A549 (cell line): ENCODE data around the gene CHTF8. TPM values are rescaled to one million over a fixed set of nuclear protein-coding genes. Genes with fewer than 3 reads are reported as not detected.
A peak's percentile ranks its signal among the peaks of the same experiment; 100 is the strongest.

Experiments
- ATAC-seq, 2 experiments: fragments of 200-7000 bp in 1 of 2; fragments of >200 bp in 1 of 2; cut with Nextera tagmentation in 1 of 2; cut with Tn5 transposase in 1 of 2; 3 replicates each; pipeline versions ENCODE4 v1.8.0 to v1.9.1; 2018 to 2020; ENCODE audit warnings: mild to moderate bottlenecking in 1 of 2, moderate library complexity in 1 of 2
- CTCF ChIA-PET: fragments of 300-600 bp; sonication (Branson Sonifier 250); formaldehyde crosslinking; extraction: SDS; loops from one replicate; lab custom pipeline; 2021; ENCODE audit warnings: antibody characterized with exemption, inconsistent platforms; lab: Yijun Ruan, JAX
- POLR2A ChIA-PET: fragments of 350-600 bp; formaldehyde crosslinking; extraction: SDS; loops from one replicate; lab custom pipeline; 2021; ENCODE audit warnings: antibody characterized with exemption, inconsistent platforms; lab: Yijun Ruan, JAX
- DNase-seq, 2 experiments: peaks; one replicate each; pipeline versions ENCODE4 v3.0.0 to v3.0.0-alpha.2; 2011 to 2016; ENCODE audit warnings: low read depth in 1 of 2, low spot score in 1 of 2
- FAIRE-seq: peaks from 2 replicates; lab custom pipeline; 2011; peaks lifted over from hg19 to GRCh38; lab: Jason Lieb, UNC
- H3K27ac ChIP-seq, 2 experiments: fragments of >200 bp; sonication (Bioruptor Twin); formaldehyde crosslinking; 3 replicates each; pipeline ENCODE4 v1.5.1; 2016 to 2017
- H3K4me1 ChIP-seq: fragments of >200 bp; sonication (Bioruptor Twin); formaldehyde crosslinking; 3 replicates; pipeline ENCODE4 v1.6.1; 2016
- H3K4me2 ChIP-seq: fragments of >200 bp; sonication (Bioruptor Twin); formaldehyde crosslinking; 3 replicates; pipeline ENCODE4 v1.6.1; 2016
- H3K4me3 ChIP-seq: fragments of >200 bp; sonication (Bioruptor Twin); formaldehyde crosslinking; 3 replicates; pipeline ENCODE4 v1.5.1; 2016
- H3K9me3 ChIP-seq: fragments of >200 bp; sonication (Bioruptor Twin); formaldehyde crosslinking; 3 replicates; pipeline ENCODE4 v1.6.1; 2016
- BHLHE40 ChIP-seq: IDR thresholded peaks from 2 replicates; pipeline ENCODE4 v1.6.1; 2012; ENCODE audit warnings: low read depth, low read length, inconsistent platforms
- CBX8 ChIP-seq: fragments of 200-600 bp; sonication (generic); IDR thresholded peaks from 2 replicates; pipeline ENCODE4 v1.6.1; 2016
- CEBPB ChIP-seq, 2 experiments: fragments of >200 bp in 1 of 2; sonication (Bioruptor Twin) in 1 of 2; formaldehyde crosslinking in 1 of 2; IDR thresholded peaks; 2 replicates each; pipeline ENCODE4 v1.6.1; 2012 to 2016
- CHD4 ChIP-seq: fragments of 200-600 bp; sonication (generic); IDR thresholded peaks from 2 replicates; pipeline ENCODE4 v1.6.1; 2016; ENCODE audit warnings: antibody characterized with exemption, mild to moderate bottlenecking, borderline replicate concordance
- EHF ChIP-seq: fragments of 250-450 bp; sonication (Bioruptor Pico); IDR thresholded peaks from 2 replicates; pipeline ENCODE4 v1.5.0; 2020; ENCODE audit warnings: mild to moderate bottlenecking
- EHMT2 ChIP-seq: fragments of 200-600 bp; sonication (generic); IDR thresholded peaks from 2 replicates; pipeline ENCODE4 v1.6.1; 2016; ENCODE audit warnings: antibody characterized with exemption, low read depth, mild to moderate bottlenecking, moderate library complexity
- ELK1 ChIP-seq: fragments of 150-350 bp; IDR thresholded peaks from 2 replicates; pipeline ENCODE4 v1.6.1; 2014; ENCODE audit warnings: low read depth, mild to moderate bottlenecking, low read length
- EP300 ChIP-seq, 2 experiments: fragments of >200 bp; sonication (Bioruptor Twin); formaldehyde crosslinking; IDR thresholded peaks; 2 replicates in 1 of 2; 3 replicates in 1 of 2; pipeline ENCODE4 v1.6.1; 2016 to 2017
- FOSB ChIP-seq: fragments of 250-450 bp; sonication (Bioruptor Pico); IDR thresholded peaks from 2 replicates; pipeline ENCODE4 v1.5.0; 2020; ENCODE audit warnings: mild to moderate bottlenecking, moderate library complexity
- FOXS1 ChIP-seq: fragments of 250-450 bp; sonication (Bioruptor Pico); IDR thresholded peaks from 2 replicates; pipeline ENCODE4 v1.5.0; 2020; ENCODE audit warnings: mild to moderate bottlenecking, moderate library complexity
- GATA3 ChIP-seq: IDR thresholded peaks from 2 replicates; pipeline ENCODE4 v1.6.1; 2012; ENCODE audit warnings: borderline replicate concordance
- HDAC2 ChIP-seq: fragments of 200-600 bp; sonication (generic); IDR thresholded peaks from 2 replicates; pipeline ENCODE4 v1.6.1; 2016
- HEYL ChIP-seq: fragments of 250-450 bp; sonication (Bioruptor Pico); IDR thresholded peaks from 2 replicates; pipeline ENCODE4 v1.8.0; 2021; ENCODE audit warnings: mild to moderate bottlenecking, moderate library complexity
- HMGXB4 ChIP-seq: fragments of 250-450 bp; sonication (Bioruptor Pico); IDR thresholded peaks from 2 replicates; pipeline ENCODE4 v1.5.0; 2021; ENCODE audit warnings: mild to moderate bottlenecking, moderate library complexity, borderline replicate concordance
- HOXB13 ChIP-seq: fragments of 250-450 bp; sonication (Bioruptor Pico); IDR thresholded peaks from 2 replicates; pipeline ENCODE4 v1.5.0; 2020; ENCODE audit warnings: low read depth, mild to moderate bottlenecking, moderate library complexity
- HOXB5 ChIP-seq: fragments of 250-450 bp; sonication (Bioruptor Pico); IDR thresholded peaks from 2 replicates; pipeline ENCODE4 v1.5.0; 2020; ENCODE audit warnings: mild to moderate bottlenecking, moderate library complexity
- KDM1A ChIP-seq: fragments of 200-600 bp; sonication (generic); IDR thresholded peaks from 2 replicates; pipeline ENCODE4 v1.6.1; 2016; ENCODE audit warnings: low read depth, mild to moderate bottlenecking
- NFE2L2 ChIP-seq: fragments of 150-350 bp; conservative IDR thresholded peaks from 2 replicates; pipeline ENCODE4 v1.6.1; 2014; ENCODE audit warnings: low read length
- NPAS2 ChIP-seq: fragments of 250-450 bp; sonication (Bioruptor Pico); IDR thresholded peaks from 2 replicates; pipeline ENCODE4 v1.8.0; 2022; ENCODE audit warnings: mild to moderate bottlenecking, moderate library complexity, borderline replicate concordance
- NR3C1 ChIP-seq: fragments of >200 bp; sonication (Bioruptor Twin); formaldehyde crosslinking; IDR thresholded peaks from 3 replicates; pipeline ENCODE4 v1.6.1; 2017
- PHF8 ChIP-seq: fragments of 200-600 bp; sonication (generic); IDR thresholded peaks from 2 replicates; pipeline ENCODE4 v1.6.1; 2016; ENCODE audit warnings: low read depth, mild to moderate bottlenecking, antibody characterized with exemption, moderate library complexity, borderline replicate concordance
- RAD21 ChIP-seq, 2 experiments: fragments of >200 bp in 1 of 2; sonication (Bioruptor Twin) in 1 of 2; formaldehyde crosslinking in 1 of 2; IDR thresholded peaks in 1 of 2; conservative IDR thresholded peaks in 1 of 2; 2 replicates in 1 of 2; 3 replicates in 1 of 2; pipeline ENCODE4 v1.6.1; 2012 to 2018; ENCODE audit warnings: inconsistent platforms in 1 of 2
- RARB ChIP-seq: fragments of 250-450 bp; sonication (Bioruptor Pico); IDR thresholded peaks from 2 replicates; pipeline ENCODE4 v1.8.0; 2021; ENCODE audit warnings: mild to moderate bottlenecking, moderate library complexity
- RFX5 ChIP-seq: fragments of 450-650 bp; IDR thresholded peaks from 2 replicates; pipeline ENCODE4 v1.7.1; 2014; ENCODE audit warnings: antibody characterized with exemption, mild to moderate bottlenecking, moderate library complexity
- RNF2 ChIP-seq: fragments of 200-600 bp; sonication (generic); IDR thresholded peaks from 2 replicates; pipeline ENCODE4 v1.6.1; 2016; ENCODE audit warnings: low read depth, mild to moderate bottlenecking, antibody characterized with exemption, moderate library complexity, borderline replicate concordance
- TFCP2L1 ChIP-seq: fragments of 250-450 bp; sonication (Bioruptor Pico); IDR thresholded peaks from 2 replicates; pipeline ENCODE4 v1.5.0; 2021; ENCODE audit warnings: mild to moderate bottlenecking
- ZC3H11A ChIP-seq: fragments of 450-650 bp; IDR thresholded peaks from 2 replicates; pipeline ENCODE4 v1.6.1; 2014; ENCODE audit warnings: antibody characterized with exemption, mild to moderate bottlenecking
- ZFP36 ChIP-seq: fragments of 450-650 bp; IDR thresholded peaks from 2 replicates; pipeline ENCODE4 v1.6.1; 2014; ENCODE audit warnings: borderline replicate concordance; ENCODE audit not compliant: partially characterized antibody
- ZNF302 ChIP-seq: fragments of 250-450 bp; sonication (Bioruptor Pico); IDR thresholded peaks from 2 replicates; pipeline ENCODE4 v1.9.0; 2021; ENCODE audit warnings: inconsistent platforms, mild to moderate bottlenecking, moderate library complexity
- ZSCAN20 ChIP-seq: fragments of 250-450 bp; sonication (Bioruptor Pico); IDR thresholded peaks from 2 replicates; pipeline ENCODE4 v1.8.0; 2022; ENCODE audit warnings: mild to moderate bottlenecking, moderate library complexity
- WGBS: methylation state at CpG from one replicate; pipeline ENCODE4 v1.1.6; 2017; ENCODE audit errors: missing lambda C conversion rate; 5-methylcytosine and 5-hydroxymethylcytosine counted together
- polyA plus RNA-seq, 4 experiments: library from polyadenylated mRNA; depleted of rRNA in 3 of 4; stranded (reverse); fragments of >200 nt; fragmentation: RNase III in 1 of 4; extraction: RNeasy Plus Mini Kit Qiagen cat#74134 plus additional on column Dnase treatment in 1 of 4; gene quantifications; 2 replicates in 3 of 4; 3 replicates in 1 of 4; pipeline ENCODE4 v1.2.3, GENCODE V29; 2011 to 2017

Gene CHTF8
- polyA plus RNA-seq, 2 of the 4 experiments (the other 2 are of a cell fraction), result 78.7 to 81.6 TPM

- no peak overlapping the region for H3K4me3 ChIP-seq
- ChIA-PET CTCF (interaction anchor here (0.6 to 2.2 kb wide), 16 partner anchors 9 to 96 kb away, joined by 3 to 18 read pairs (median 5); partner anchors contain the start of gene HAS3), POLR2A (interaction anchor here (1.6 to 1.7 kb wide), 2 partner anchors 15 to 33 kb away, joined by 8 to 9 read pairs; no protein-coding TSS in a partner anchor)
- H3K4me2 ChIP-seq, result peak overlapping the region; percentile 82
- peak overlapping the region; percentile 89 for H3K27ac ChIP-seq
- no peak for DNase-seq
- peaks cover 60% of the 10 kb centered on the region for H3K4me1 ChIP-seq
- ATAC-seq, result no peak; a peak in 1 of 6 replicates
- no peak for TF ChIP-seq CEBPB (IDR thresholded peaks at IDR 0.05)
- no peak for TF ChIP-seq EHMT2
- no peak for TF ChIP-seq NPAS2 (CRISPR knock-in tag)
- TF ChIP-seq ZC3H11A, result no peak
- TF ChIP-seq ZSCAN20 (CRISPR knock-in tag), result no peak
- TF ChIP-seq PHF8, result no peak
- TF ChIP-seq EP300 (IDR thresholded peaks at IDR 0.05), result no peak
- TF ChIP-seq HOXB13 (CRISPR knock-in tag), result no peak
- no peak for TF ChIP-seq NFE2L2
- no peaks in the 10 kb centered on the region for H3K9me3 ChIP-seq
- WGBS, result 63% methylated on average over 2 of the region's 2 CpGs
- FAIRE-seq, result no peak
Observed at GRCh38 chr16:69072640-69072974, 59.8 kb downstream of the CHTF8 start.

DNA sequence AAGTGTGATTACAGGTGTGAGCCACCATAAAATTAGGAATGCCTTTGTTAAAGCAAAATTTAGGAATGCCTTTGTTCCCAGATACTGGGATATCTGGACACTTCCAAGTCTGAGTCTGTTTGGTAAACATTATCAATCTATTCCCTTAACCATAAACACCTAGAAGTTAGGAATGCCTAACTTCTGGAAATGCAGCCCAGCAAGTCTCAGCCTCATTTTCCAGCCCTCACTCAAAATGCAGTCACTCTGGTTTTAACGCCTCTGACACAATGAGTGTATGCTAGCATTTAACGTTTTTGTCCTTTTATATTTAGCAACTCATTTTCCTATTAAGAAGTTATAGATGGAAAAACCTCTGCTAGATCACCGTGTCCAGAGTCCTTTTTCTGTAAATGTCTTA, 61.4 kb downstream of the CHTF8 start:
- peak overlapping the region; percentile 66 to 89; a peak in 4 of 6 replicates for H3K27ac ChIP-seq
- ChIA-PET POLR2A (no interaction called here), CTCF (interaction anchor here (0.8 to 1.7 kb wide), 2 partner anchors 13 to 34 kb away, joined by 3 to 4 read pairs; partner anchors contain the start of gene HAS3)
- ATAC-seq, result no peak
- no peak for FAIRE-seq
- peaks cover 47% of the 10 kb centered on the region for H3K4me1 ChIP-seq
- TF ChIP-seq TFCP2L1 (CRISPR knock-in tag) (no peak), HOXB13 (CRISPR knock-in tag) (no peak), GATA3 (no peak), NR3C1 (no peak), KDM1A (no peak), RNF2 (no peak), RAD21 (conservative IDR thresholded peaks at IDR 0.05 in 1 of 2, IDR thresholded peaks at IDR 0.05 in 1 of 2) (no peak), HMGXB4 (CRISPR knock-in tag) (no peak), HOXB5 (no peak), FOSB (CRISPR knock-in tag) (no peak), BHLHE40 (no peak), ZFP36 (no peak), CHD4 (no peak), EHF (CRISPR knock-in tag) (no peak), HEYL (CRISPR knock-in tag) (no peak), NFE2L2 (no peak), ZNF302 (CRISPR knock-in tag) (no peak)
- H3K4me3 ChIP-seq, result no peak overlapping the region
- no peak for DNase-seq
- 83% methylated on average over 3 of the region's 3 CpGs for WGBS
- no peak overlapping the region for H3K4me2 ChIP-seq
- no peaks in the 10 kb centered on the region for H3K9me3 ChIP-seq

DNA sequence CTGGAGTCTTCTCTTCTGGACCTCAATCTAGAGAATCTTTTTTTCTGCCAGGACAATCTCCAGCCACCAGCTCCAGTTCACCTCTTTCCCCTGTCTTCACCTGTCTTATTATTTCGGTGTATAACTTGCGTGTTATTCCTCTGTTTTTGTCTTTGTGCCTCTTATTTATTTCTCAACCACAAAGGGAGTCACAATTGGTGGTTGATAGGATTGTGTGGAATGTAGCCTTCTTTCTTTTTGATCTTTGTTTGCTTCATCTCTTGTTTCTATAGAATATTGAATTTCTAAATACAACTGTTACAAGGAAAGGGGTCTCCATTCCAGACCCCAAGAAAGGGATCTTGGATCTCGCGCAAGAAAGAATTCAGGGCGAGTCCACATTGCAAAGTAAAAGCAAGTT, 62.9 kb downstream of the CHTF8 start:
- Histone ChIP-seq H3K4me1 (peaks cover 59% of the 10 kb centered on the region), H3K4me2 (no peak overlapping the region; the same call in 2 of the 3 replicates), H3K9me3 (no peaks in the 10 kb centered on the region), H3K27ac (peak overlapping the region; percentile 55 to 70), H3K4me3 (no peak overlapping the region)
- no peak for FAIRE-seq
- no peak for ATAC-seq
- 87% methylated on average over 5 of the region's 5 CpGs for WGBS
- no peak for DNase-seq
- ChIA-PET CTCF (interaction anchor here (0.9 kb wide), 1 partner anchor 54 kb away, joined by 4 read pairs; no protein-coding TSS in a partner anchor), POLR2A (interaction anchor here (0.8 kb wide), 1 partner anchor 271 kb away, joined by 3 read pairs; no protein-coding TSS in a partner anchor)
- TF ChIP-seq HOXB13 (CRISPR knock-in tag), result no peak
- no peak for TF ChIP-seq FOXS1 (CRISPR knock-in tag)
- TF ChIP-seq GATA3, result no peak
- TF ChIP-seq TFCP2L1 (CRISPR knock-in tag), result no peak
- no peak for TF ChIP-seq RARB (CRISPR knock-in tag)
- TF ChIP-seq HMGXB4 (CRISPR knock-in tag), result no peak
- no peak for TF ChIP-seq RFX5
- TF ChIP-seq HDAC2, result no peak
- TF ChIP-seq EHF (CRISPR knock-in tag), result no peak
- TF ChIP-seq CBX8, result no peak
- no peak for TF ChIP-seq ELK1
